IMR-90 (cell line): ENCODE data around the gene DNM2. TPM values are rescaled to one million over a fixed set of nuclear protein-coding genes. Genes with fewer than 3 reads are reported as not detected.

Source experiments
- ATAC-seq: fragments of 200-7000 bp; cut with Tn5 transposase; 2 replicates; pipeline ENCODE4 v1.9.1; 2020; ENCODE audit warnings: low read depth, mild to moderate bottlenecking, moderate library complexity
- BruUV-seq: library from RNA; stranded (reverse); fragments of 400-500 nt; replicated peaks from 2 replicates; lab custom pipeline; 2021; lab: Mats Ljungman, UMichigan
- CTCF ChIA-PET: fragments of 300-600 bp; formaldehyde crosslinking; extraction: SDS; loops from one replicate; lab custom pipeline; 2021; ENCODE audit warnings: antibody characterized with exemption; lab: Yijun Ruan, JAX
- POLR2A ChIA-PET: fragments of 300-600 bp; sonication (Branson Sonifier 250); formaldehyde crosslinking; loops from one replicate; lab custom pipeline; 2022; ENCODE audit warnings: antibody characterized with exemption; ENCODE audit not compliant: unreplicated experiment; lab: Charles Lee
- DNase-seq: peaks from one replicate; pipeline ENCODE4 v3.0.0; 2013
- H2AFZ ChIP-seq: replicated peaks from 2 replicates; pipeline ENCODE3; 2013; ENCODE audit warnings: low read length, mild to moderate bottlenecking; ENCODE audit not compliant: poor library complexity
- H2AK5ac ChIP-seq: 2 replicates; pipeline ENCODE4 v1.6.1; 2013; ENCODE audit warnings: low read depth, low read length, inconsistent platforms
- H2AK9ac ChIP-seq: replicated peaks from 2 replicates; pipeline ENCODE3; 2013; ENCODE audit warnings: mild to moderate bottlenecking, low read depth, low read length, moderate library complexity; ENCODE audit not compliant: poor library complexity
- H2BK120ac ChIP-seq: 2 replicates; pipeline ENCODE4 v1.6.1; 2013; ENCODE audit warnings: low read depth, low read length, inconsistent platforms
- H2BK15ac ChIP-seq: 3 replicates; pipeline ENCODE4 v1.6.1; 2013; ENCODE audit warnings: low read depth, low read length, inconsistent platforms
- H2BK20ac ChIP-seq: 2 replicates; pipeline ENCODE4 v1.6.1; 2013; ENCODE audit warnings: low read depth, mild to moderate bottlenecking, inconsistent platforms, low read length, moderate library complexity
- H2BK5ac ChIP-seq: 2 replicates; pipeline ENCODE4 v1.6.1; 2013; ENCODE audit warnings: mild to moderate bottlenecking, low read depth, low read length, inconsistent platforms; ENCODE audit not compliant: poor library complexity, severe bottlenecking
- H3K14ac ChIP-seq: replicated peaks from 2 replicates; pipeline ENCODE4 v1.6.1; 2013; ENCODE audit warnings: low read depth, low read length, inconsistent platforms
- H3K18ac ChIP-seq: 2 replicates; pipeline ENCODE4 v1.6.1; 2013; ENCODE audit warnings: low read depth, low read length, control low read depth
- H3K23ac ChIP-seq: 2 replicates; pipeline ENCODE4 v1.6.1; 2013; ENCODE audit warnings: low read depth, low read length, inconsistent platforms
- H3K27ac ChIP-seq: 2 replicates; pipeline ENCODE4 v1.5.1; 2013; ENCODE audit warnings: mild to moderate bottlenecking, control low read depth, low read length; ENCODE audit not compliant: insufficient read depth
- H3K27me3 ChIP-seq: 2 replicates; pipeline ENCODE4 v1.6.1; 2013; ENCODE audit warnings: low read length; ENCODE audit not compliant: control insufficient read depth, insufficient read depth
- H3K36me3 ChIP-seq: 2 replicates; pipeline ENCODE4 v1.6.1; 2013; ENCODE audit warnings: low read length, mixed read lengths; ENCODE audit not compliant: control insufficient read depth, insufficient read depth
- H3K4ac ChIP-seq: 2 replicates; pipeline ENCODE4 v1.6.1; 2013; ENCODE audit warnings: low read depth, low read length, inconsistent platforms
- H3K4me1 ChIP-seq: 2 replicates; pipeline ENCODE4 v1.6.1; 2013; ENCODE audit warnings: low read length, mixed read lengths; ENCODE audit not compliant: control insufficient read depth, insufficient read depth
- H3K4me2 ChIP-seq: 2 replicates; pipeline ENCODE4 v1.6.1; 2013; ENCODE audit warnings: low read depth, mild to moderate bottlenecking, control low read depth, low read length, moderate library complexity
- H3K4me3 ChIP-seq: 2 replicates; pipeline ENCODE4 v1.5.1; 2013; ENCODE audit warnings: low read depth, mild to moderate bottlenecking, control low read depth, low read length, moderate library complexity; ENCODE audit not compliant: insufficient read depth
- H3K56ac ChIP-seq: 2 replicates; pipeline ENCODE4 v1.6.1; 2013; ENCODE audit warnings: low read length, inconsistent platforms; ENCODE audit not compliant: insufficient read depth; ENCODE audit errors: extremely low read depth
- H3K79me1 ChIP-seq, 2 experiments: 2 replicates each; pipeline ENCODE4 v1.6.1; 2013; ENCODE audit warnings: low read length in 2 of 2, inconsistent platforms in 1 of 2, low read depth in 1 of 2
- H3K9ac ChIP-seq: 2 replicates; pipeline ENCODE4 v1.6.1; 2013; ENCODE audit warnings: low read depth, low read length, control low read depth
- H3K9me1 ChIP-seq: 2 replicates; pipeline ENCODE4 v1.6.1; 2013; ENCODE audit warnings: low read length, inconsistent platforms; ENCODE audit not compliant: insufficient read depth
- H3K9me3 ChIP-seq: 2 replicates; pipeline ENCODE4 v1.6.1; 2013; ENCODE audit warnings: low read length; ENCODE audit not compliant: control insufficient read depth, insufficient read depth
- H4K20me1 ChIP-seq: 2 replicates; pipeline ENCODE4 v1.6.1; 2013; ENCODE audit warnings: low read length, inconsistent platforms; ENCODE audit not compliant: insufficient read depth
- H4K5ac ChIP-seq: 2 replicates; pipeline ENCODE4 v1.6.1; 2013; ENCODE audit warnings: mild to moderate bottlenecking, low read depth, low read length, control low read depth
- H4K8ac ChIP-seq, 2 experiments: 2 replicates each; pipeline ENCODE4 v1.6.1; 2013; ENCODE audit warnings: low read depth in 2 of 2, low read length in 2 of 2, control low read depth in 1 of 2, inconsistent platforms in 1 of 2
- H4K91ac ChIP-seq: 2 replicates; pipeline ENCODE4 v1.6.1; 2013; ENCODE audit warnings: low read depth, low read length, inconsistent platforms; ENCODE audit not compliant: insufficient read depth
- FOS ChIP-seq: fragments of 150-350 bp; IDR thresholded peaks from 2 replicates; pipeline ENCODE4 v1.6.1; 2016; ENCODE audit warnings: low read depth, low read length
- MXI1 ChIP-seq: IDR thresholded peaks from 2 replicates; pipeline ENCODE4 v1.6.1; 2012; ENCODE audit warnings: low read depth, mild to moderate bottlenecking, low read length, moderate library complexity, borderline replicate concordance
- RCOR1 ChIP-seq: IDR thresholded peaks from 2 replicates; pipeline ENCODE4 v1.6.1; 2012; ENCODE audit warnings: mild to moderate bottlenecking, low read length, improper control_type of control experiment; ENCODE audit not compliant: insufficient replicate concordance
- SMC3 ChIP-seq: fragments of 150-350 bp; IDR thresholded peaks from 2 replicates; pipeline ENCODE4 v1.6.1; 2016; ENCODE audit warnings: low read depth, mild to moderate bottlenecking, antibody characterized with exemption, low read length, moderate library complexity
- WGBS, 2 experiments: methylation state at CpG; one replicate each; pipeline versions ENCODE4 v1.1.5 to v1.1.7; 2013; ENCODE audit warnings: missing lambda C conversion rate in 2 of 2; ENCODE audit not compliant: insufficient read length in 1 of 2; ENCODE audit errors: extremely low coverage in 2 of 2; 5-methylcytosine and 5-hydroxymethylcytosine counted together
- dilution Hi-C: fragments of 300-500 bp; cut with HindIII; formaldehyde crosslinking; loops from one replicate; pipeline ENCODE4 v1.14.3; 2018; ENCODE audit warnings: low sequenced_read_pairs; ENCODE audit not compliant: unreplicated experiment
- in situ Hi-C: fragments of 300-500 bp; cut with MboI; formaldehyde crosslinking; loops from 3 replicates; pipeline ENCODE4 v1.14.3; 2019; ENCODE audit warnings: low sequenced_read_pairs, inconsistent platforms, mixed read lengths
- intact Hi-C: fragments of 100-400 bp; cut with micrococcal nuclease; formaldehyde crosslinking; loops from 2 replicates; pipeline ENCODE4 v1.10.0; 2022
- polyA plus RNA-seq, 3 experiments: library from polyadenylated mRNA; depleted of rRNA; stranded (reverse); fragments of >200 nt; gene quantifications; 2 replicates each; pipeline ENCODE4 v1.2.3, GENCODE V29; 2012; ENCODE audit warnings: low replicate concordance in 1 of 3
- total RNA-seq: library from RNA; depleted of rRNA; stranded (reverse); fragments of >200 nt; gene quantifications from 2 replicates; pipeline ENCODE4 v1.2.3, GENCODE V29; 2012

DNM2 gene
- total and polyA plus RNA-seq, 2 of the 4 experiments (the other 2 are of a cell fraction): 55.6 to 74.2 TPM

GRCh38 chr19:10766049-10766623 lies 48.3 kb downstream of the DNM2 start:
- Histone ChIP-seq H3K36me3 (peaks cover 17% of the 10 kb centered on the region), H3K18ac (no peak overlapping the region), H2AK9ac (no peak overlapping the region), H3K9me1 (peaks cover 31% of the 10 kb centered on the region), H2AFZ (no peak overlapping the region), H3K9me3 (no peaks in the 10 kb centered on the region), H3K4me3 (no peak overlapping the region), H3K14ac (no peak overlapping the region), H3K27me3 (no peaks in the 10 kb centered on the region), H2BK15ac (no peak overlapping the region), H2BK20ac (no peak overlapping the region), H2AK5ac (no peak overlapping the region), H3K27ac (no peak overlapping the region), H3K79me1 (peaks cover 14 to 91% of the 10 kb centered on the region in 2 experiments), H3K23ac (no peak overlapping the region), H3K4me1 (peaks cover 16% of the 10 kb centered on the region), H4K5ac (no peak overlapping the region; the same call in 1 of the 2 replicates), H2BK5ac (no peak overlapping the region), H3K4ac (no peak overlapping the region), H3K56ac (no peak overlapping the region), H4K20me1 (peaks cover 60% of the 10 kb centered on the region), H4K91ac (no peak overlapping the region), H4K8ac (no peak overlapping the region), H3K4me2 (no peak overlapping the region; the same call in 1 of the 2 replicates), H3K9ac (no peak overlapping the region), H2BK120ac (no peak overlapping the region)
- intact Hi-C loops (no loop called here), in situ Hi-C loops (no loop called here), dilution Hi-C loops (no loop called here)
- ChIA-PET CTCF (no interaction called here), POLR2A (no interaction called here)
- TF ChIP-seq SMC3: no peak
- no peak for TF ChIP-seq FOS
- no peak for TF ChIP-seq MXI1
- TF ChIP-seq RCOR1: no peak
- WGBS, 2 experiments: no CpG with 5 or more reads among the region's 9 CpGs
- ATAC-seq: no peak
- no peak for DNase-seq
- BruUV-seq: no TSS peak
